ENCODE results near the gene PSMD5. TPM values are rescaled to one million over a fixed set of nuclear protein-coding genes. Genes with fewer than 3 reads are reported as not detected.

The PSMD5 gene
- total RNA-seq, 3 donors from 2014 or later (not counting 1 experiment from before 2014, with no cell fraction given): 24.6 to 41.2 (median 37.1) TPM

DNA sequence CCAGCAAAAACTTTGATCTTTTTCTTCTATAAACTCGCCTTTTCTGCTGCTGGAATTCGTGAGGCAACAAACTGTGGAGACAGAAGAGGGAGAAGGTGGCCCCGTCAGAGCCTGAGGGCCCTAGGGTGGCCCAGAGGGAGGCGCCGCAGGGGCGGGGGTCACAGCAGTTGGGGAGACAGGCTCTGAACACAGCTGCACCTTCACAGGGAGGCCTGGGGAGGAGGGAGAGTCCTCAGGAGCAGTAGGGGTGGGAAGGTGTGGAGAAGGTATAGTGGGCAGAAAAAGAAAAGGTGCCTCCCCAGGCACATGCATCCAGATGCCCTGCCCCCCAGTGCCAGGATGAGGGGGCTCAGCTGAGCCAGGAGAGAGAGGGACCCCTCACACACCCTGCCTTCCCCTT, 19.2 kb upstream of the PSMD5 start:
- Mint-ChIP-seq H3K27me3 (ENCODE audit: low read depth in 2 of 2) (no peaks in the 10 kb centered on the region), H3K4me3 (no peak overlapping the region), H3K27ac (no peak overlapping the region), H3K9me3 (no peaks in the 10 kb centered on the region), H3K36me3 (peaks cover 9% of the 10 kb centered on the region), H3K4me1 (peaks cover 0 to 4% of the 10 kb centered on the region in 2 donors)
- no peak for DNase-seq
- TF ChIP-seq, protein P1, sequence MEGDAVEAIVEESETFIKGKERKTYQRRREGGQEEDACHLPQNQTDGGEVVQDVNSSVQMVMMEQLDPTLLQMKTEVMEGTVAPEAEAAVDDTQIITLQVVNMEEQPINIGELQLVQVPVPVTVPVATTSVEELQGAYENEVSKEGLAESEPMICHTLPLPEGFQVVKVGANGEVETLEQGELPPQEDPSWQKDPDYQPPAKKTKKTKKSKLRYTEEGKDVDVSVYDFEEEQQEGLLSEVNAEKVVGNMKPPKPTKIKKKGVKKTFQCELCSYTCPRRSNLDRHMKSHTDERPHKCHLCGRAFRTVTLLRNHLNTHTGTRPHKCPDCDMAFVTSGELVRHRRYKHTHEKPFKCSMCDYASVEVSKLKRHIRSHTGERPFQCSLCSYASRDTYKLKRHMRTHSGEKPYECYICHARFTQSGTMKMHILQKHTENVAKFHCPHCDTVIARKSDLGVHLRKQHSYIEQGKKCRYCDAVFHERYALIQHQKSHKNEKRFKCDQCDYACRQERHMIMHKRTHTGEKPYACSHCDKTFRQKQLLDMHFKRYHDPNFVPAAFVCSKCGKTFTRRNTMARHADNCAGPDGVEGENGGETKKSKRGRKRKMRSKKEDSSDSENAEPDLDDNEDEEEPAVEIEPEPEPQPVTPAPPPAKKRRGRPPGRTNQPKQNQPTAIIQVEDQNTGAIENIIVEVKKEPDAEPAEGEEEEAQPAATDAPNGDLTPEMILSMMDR (IDR thresholded peaks at IDR 0.05): no peak
- H3K36me3 ChIP-seq (ENCODE audit: control insufficient read depth, insufficient read depth, low read length): peaks cover 67% of the 10 kb centered on the region
- H3K9me3 ChIP-seq (ENCODE audit: control insufficient read depth, insufficient read depth, low read length): no peaks in the 10 kb centered on the region
- no peaks in the 10 kb centered on the region for H3K27me3 ChIP-seq (ENCODE audit: control insufficient read depth, insufficient read depth, low read length)
- no peak for ATAC-seq
- H3K4me1 ChIP-seq (ENCODE audit: control insufficient read depth, insufficient read depth, low read length): no peaks in the 10 kb centered on the region
- H3K4me3 ChIP-seq (ENCODE audit: low read length): no peak overlapping the region
- 97% methylated on average over 6 of the region's 6 CpGs for WGBS (ENCODE audit: insufficient coverage)
- no peak overlapping the region for H3K27ac ChIP-seq (ENCODE audit: low read length)
- intact Hi-C loops (cut with micrococcal nuclease): no loop called here

DNA sequence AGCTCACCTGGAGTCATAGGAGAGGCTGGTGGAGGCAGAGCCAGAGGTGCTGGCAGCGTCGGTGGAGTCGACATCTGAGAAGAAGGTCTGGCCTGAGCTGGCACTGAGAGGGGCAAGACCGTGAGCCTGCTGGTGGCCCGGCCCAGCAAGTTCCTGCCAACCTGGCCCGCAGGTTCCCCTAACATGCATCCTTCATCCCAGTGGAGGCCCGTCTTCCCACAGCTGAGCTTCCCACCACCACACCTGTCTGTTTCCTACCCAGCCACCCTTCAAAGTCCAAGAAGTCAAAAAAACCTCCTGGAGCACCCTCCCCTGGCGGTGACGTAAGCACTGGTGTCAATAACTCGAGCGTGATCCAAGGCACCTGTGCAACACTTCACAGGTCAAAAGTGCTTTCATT, 17.4 kb upstream of the PSMD5 start:
- H3K27ac ChIP-seq (ENCODE audit: low read length): no peak overlapping the region
- DNase-seq (no peak), ATAC-seq (no peak)
- H3K9me3 Mint-ChIP-seq: no peaks in the 10 kb centered on the region
- WGBS (ENCODE audit: insufficient coverage): 97% methylated on average over 11 of the region's 11 CpGs
- no peak overlapping the region for H3K27ac Mint-ChIP-seq
- no peaks in the 10 kb centered on the region for H3K4me1 ChIP-seq (ENCODE audit: control insufficient read depth, insufficient read depth, low read length)
- no peak overlapping the region for H3K4me3 ChIP-seq (ENCODE audit: low read length)
- intact Hi-C loops (cut with micrococcal nuclease): no loop called here
- H3K36me3 ChIP-seq (ENCODE audit: control insufficient read depth, insufficient read depth, low read length): peaks cover 58% of the 10 kb centered on the region
- H3K27me3 Mint-ChIP-seq (ENCODE audit: low read depth in 2 of 2): no peaks in the 10 kb centered on the region
- no peaks in the 10 kb centered on the region for H3K27me3 ChIP-seq (ENCODE audit: control insufficient read depth, insufficient read depth, low read length)
- peaks cover 0 to 4% of the 10 kb centered on the region in 2 donors for H3K4me1 Mint-ChIP-seq
- peaks cover 9% of the 10 kb centered on the region for H3K36me3 Mint-ChIP-seq
- TF ChIP-seq, protein P1 (IDR thresholded peaks at IDR 0.05): no peak
- no peaks in the 10 kb centered on the region for H3K9me3 ChIP-seq (ENCODE audit: control insufficient read depth, insufficient read depth, low read length)
- no peak overlapping the region for H3K4me3 Mint-ChIP-seq

DNA sequence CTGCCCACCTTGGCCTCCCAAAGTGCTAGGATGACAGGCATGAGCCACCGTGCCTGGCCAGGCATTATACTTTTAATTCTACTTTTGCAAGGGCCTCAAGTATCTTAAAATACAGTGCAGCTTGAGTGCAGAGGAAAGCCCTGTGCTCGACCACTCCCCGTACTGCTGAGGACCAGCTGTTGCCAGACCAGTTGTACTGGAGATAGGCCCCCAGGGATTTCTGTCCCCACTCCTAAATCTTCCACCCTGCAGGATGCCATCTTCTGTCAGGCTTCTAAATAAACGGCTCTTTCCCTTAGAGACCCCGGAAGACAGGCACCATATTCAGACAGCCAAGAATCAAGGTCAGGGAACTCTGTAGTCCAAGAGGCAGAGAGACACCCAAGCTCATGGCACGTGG, 16.6 kb upstream of the PSMD5 start:
- DNase-seq (no peak), ATAC-seq (no peak)
- Mint-ChIP-seq H3K36me3 (peaks cover 9% of the 10 kb centered on the region), H3K4me3 (no peak overlapping the region), H3K9me3 (no peaks in the 10 kb centered on the region), H3K27ac (no peak overlapping the region), H3K27me3 (ENCODE audit: low read depth in 2 of 2) (no peaks in the 10 kb centered on the region), H3K4me1 (peaks cover 0 to 4% of the 10 kb centered on the region in 2 donors)
- no peaks in the 10 kb centered on the region for H3K4me1 ChIP-seq (ENCODE audit: control insufficient read depth, insufficient read depth, low read length)
- 96% methylated on average over 6 of the region's 6 CpGs for WGBS (ENCODE audit: insufficient coverage)
- H3K27me3 ChIP-seq (ENCODE audit: control insufficient read depth, insufficient read depth, low read length): no peaks in the 10 kb centered on the region
- intact Hi-C loops (cut with micrococcal nuclease): no loop called here
- H3K27ac ChIP-seq (ENCODE audit: low read length): no peak overlapping the region
- no peak overlapping the region for H3K4me3 ChIP-seq (ENCODE audit: low read length)
- TF ChIP-seq, protein P1 (IDR thresholded peaks at IDR 0.05): no peak
- H3K9me3 ChIP-seq (ENCODE audit: control insufficient read depth, insufficient read depth, low read length): no peaks in the 10 kb centered on the region
- H3K36me3 ChIP-seq (ENCODE audit: control insufficient read depth, insufficient read depth, low read length): peaks cover 56% of the 10 kb centered on the region

DNA sequence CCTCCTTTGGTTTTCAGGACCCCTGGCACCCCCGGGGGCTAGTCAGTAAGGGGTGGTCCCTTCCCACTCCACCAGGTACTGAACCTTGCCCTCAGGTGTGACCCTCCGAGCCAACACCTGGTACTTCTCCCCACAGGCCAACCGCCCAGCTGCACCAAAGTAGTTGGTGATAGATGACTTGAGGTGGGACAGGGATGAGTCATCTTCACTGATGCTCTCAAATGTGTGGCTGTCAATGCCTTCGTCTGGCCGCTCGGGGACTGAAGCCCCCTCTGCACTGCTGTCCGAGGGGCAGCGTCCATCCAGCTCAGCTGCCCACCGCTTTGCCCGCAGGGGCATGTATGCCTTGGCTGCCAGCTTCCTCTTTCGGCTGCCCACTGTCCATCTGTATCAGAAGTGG, 15.2 kb upstream of the PSMD5 start:
- H3K27me3 Mint-ChIP-seq (ENCODE audit: low read depth in 2 of 2): no peaks in the 10 kb centered on the region
- 97% methylated on average over 10 of the region's 11 CpGs for WGBS (ENCODE audit: insufficient coverage)

More for the DNA sequence above, 15.2 kb upstream of the PSMD5 start:
- TF ChIP-seq, protein P1 (IDR thresholded peaks at IDR 0.05): no peak
- no peak for DNase-seq
- no peak for ATAC-seq
- no peak overlapping the region for H3K4me3 ChIP-seq (ENCODE audit: low read length)
- H3K4me1 Mint-ChIP-seq: peaks cover 0 to 2% of the 10 kb centered on the region in 2 donors
- peaks cover 9% of the 10 kb centered on the region for H3K36me3 Mint-ChIP-seq
- no peaks in the 10 kb centered on the region for H3K27me3 ChIP-seq (ENCODE audit: control insufficient read depth, insufficient read depth, low read length)
- H3K27ac Mint-ChIP-seq: no peak overlapping the region
- no peaks in the 10 kb centered on the region for H3K9me3 Mint-ChIP-seq
- intact Hi-C loops (cut with micrococcal nuclease): no loop called here
- H3K9me3 ChIP-seq (ENCODE audit: control insufficient read depth, insufficient read depth, low read length): no peaks in the 10 kb centered on the region
- no peak overlapping the region for H3K27ac ChIP-seq (ENCODE audit: low read length)
- H3K4me1 ChIP-seq (ENCODE audit: control insufficient read depth, insufficient read depth, low read length): no peaks in the 10 kb centered on the region
- H3K36me3 ChIP-seq (ENCODE audit: control insufficient read depth, insufficient read depth, low read length): peaks cover 57% of the 10 kb centered on the region
- H3K4me3 Mint-ChIP-seq: no peak overlapping the region

All from natural killer cell (primary cell).